Measurements from ENCODE around the gene SETD3. TPM values are rescaled to one million over a fixed set of nuclear protein-coding genes. Genes with fewer than 3 reads are reported as not detected.

The SETD3 gene
- total RNA-seq, 1 donor from 2014 or later: 67.4 TPM

DNA sequence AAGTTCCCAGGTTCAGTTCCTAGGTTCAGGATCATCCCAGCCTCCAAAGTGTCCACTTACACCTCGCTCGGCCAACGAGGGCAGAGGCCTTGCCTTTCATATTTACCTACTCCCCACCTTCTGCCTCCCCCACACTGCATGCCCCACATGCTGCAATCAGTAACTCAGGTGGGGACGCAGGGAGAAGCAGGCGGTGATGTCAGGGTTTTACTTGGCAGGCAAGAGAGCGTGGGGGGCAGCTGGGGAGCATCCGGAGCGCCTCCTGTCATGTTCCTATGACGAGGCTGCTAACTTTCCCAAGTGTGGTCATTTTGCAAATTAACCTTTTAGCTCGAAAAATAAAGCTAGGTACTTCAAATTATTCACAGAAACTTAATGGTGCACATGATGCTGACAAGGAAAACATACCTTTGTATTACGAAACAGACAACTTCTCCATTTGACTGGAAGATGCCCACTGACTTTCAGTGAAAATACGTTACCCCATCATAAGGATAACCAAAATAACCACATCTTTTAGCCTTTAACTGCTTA, 53.8 kb downstream of the SETD3 start:
- TF ChIP-seq CTCF (IDR thresholded peaks at IDR 0.05; ENCODE audit: unreplicated experiment): no peak
- Mint-ChIP-seq H3K4me3 (ENCODE audit: unreplicated experiment) (no peak overlapping the region), H3K36me3 (ENCODE audit: low read depth, unreplicated experiment) (peaks cover 20% of the 10 kb centered on the region), H3K9me3 (ENCODE audit: unreplicated experiment) (peaks cover 5% of the 10 kb centered on the region), H3K27ac (ENCODE audit: unreplicated experiment) (no peak overlapping the region), H3K27me3 (ENCODE audit: unreplicated experiment) (peaks cover 2% of the 10 kb centered on the region), H3K4me1 (ENCODE audit: unreplicated experiment) (peaks cover 44% of the 10 kb centered on the region)
- no peak for DNase-seq (ENCODE audit: low spot score)

DNA sequence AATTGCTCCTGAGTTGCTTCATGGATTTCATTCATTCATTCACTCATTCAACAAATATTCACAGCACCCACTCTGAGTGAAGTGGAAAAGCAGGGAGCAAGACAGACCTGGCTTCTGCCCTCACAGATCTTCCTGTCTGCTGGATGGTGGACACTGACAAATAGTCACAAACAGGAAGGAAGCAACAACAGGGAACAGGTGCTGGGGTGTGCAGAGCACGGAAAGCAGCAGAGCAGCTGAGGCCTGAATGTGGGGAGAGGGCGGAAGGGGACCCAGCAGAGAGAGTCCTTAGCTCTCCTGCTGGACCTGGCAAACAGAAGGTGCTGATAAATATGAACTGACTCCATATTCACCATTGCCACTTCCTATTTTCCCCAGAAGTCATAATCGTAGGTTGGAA, 54.4 kb downstream of the SETD3 start:
- H3K4me1 Mint-ChIP-seq (ENCODE audit: unreplicated experiment): peaks cover 44% of the 10 kb centered on the region
- no peak for DNase-seq (ENCODE audit: low spot score)
- H3K4me3 Mint-ChIP-seq (ENCODE audit: unreplicated experiment): no peak overlapping the region
- H3K9me3 Mint-ChIP-seq (ENCODE audit: unreplicated experiment): peaks cover 5% of the 10 kb centered on the region
- no peak for TF ChIP-seq CTCF (IDR thresholded peaks at IDR 0.05; ENCODE audit: unreplicated experiment)
- peak overlapping the region; percentile 40 for H3K27ac Mint-ChIP-seq (ENCODE audit: unreplicated experiment)
- H3K27me3 Mint-ChIP-seq (ENCODE audit: unreplicated experiment): peaks cover 2% of the 10 kb centered on the region
- H3K36me3 Mint-ChIP-seq (ENCODE audit: low read depth, unreplicated experiment): peaks cover 20% of the 10 kb centered on the region

GRCh38 chr14:99425272-99425681, 55.4 kb downstream of the SETD3 start:
- Mint-ChIP-seq H3K27me3 (ENCODE audit: unreplicated experiment) (peaks cover 2% of the 10 kb centered on the region), H3K4me3 (ENCODE audit: unreplicated experiment) (no peak overlapping the region), H3K27ac (ENCODE audit: unreplicated experiment) (no peak overlapping the region), H3K4me1 (ENCODE audit: unreplicated experiment) (peaks cover 42% of the 10 kb centered on the region), H3K9me3 (ENCODE audit: unreplicated experiment) (peaks cover 5% of the 10 kb centered on the region), H3K36me3 (ENCODE audit: low read depth, unreplicated experiment) (peaks cover 20% of the 10 kb centered on the region)
- DNase-seq (ENCODE audit: low spot score): no peak
- TF ChIP-seq CTCF (IDR thresholded peaks at IDR 0.05; ENCODE audit: unreplicated experiment): no peak

GRCh38 chr14:99424306-99424877, 56.3 kb downstream of the SETD3 start:
- peaks cover 20% of the 10 kb centered on the region for H3K36me3 Mint-ChIP-seq (ENCODE audit: low read depth, unreplicated experiment)
- TF ChIP-seq CTCF (IDR thresholded peaks at IDR 0.05; ENCODE audit: unreplicated experiment): no peak
- peaks cover 5% of the 10 kb centered on the region for H3K9me3 Mint-ChIP-seq (ENCODE audit: unreplicated experiment)
- H3K27me3 Mint-ChIP-seq (ENCODE audit: unreplicated experiment): peaks cover 2% of the 10 kb centered on the region
- H3K27ac Mint-ChIP-seq (ENCODE audit: unreplicated experiment): peak overlapping the region; percentile 67
- DNase-seq (ENCODE audit: low spot score): no peak
- H3K4me1 Mint-ChIP-seq (ENCODE audit: unreplicated experiment): peaks cover 41% of the 10 kb centered on the region
- peak overlapping the region; percentile 8 for H3K4me3 Mint-ChIP-seq (ENCODE audit: unreplicated experiment)

DNA sequence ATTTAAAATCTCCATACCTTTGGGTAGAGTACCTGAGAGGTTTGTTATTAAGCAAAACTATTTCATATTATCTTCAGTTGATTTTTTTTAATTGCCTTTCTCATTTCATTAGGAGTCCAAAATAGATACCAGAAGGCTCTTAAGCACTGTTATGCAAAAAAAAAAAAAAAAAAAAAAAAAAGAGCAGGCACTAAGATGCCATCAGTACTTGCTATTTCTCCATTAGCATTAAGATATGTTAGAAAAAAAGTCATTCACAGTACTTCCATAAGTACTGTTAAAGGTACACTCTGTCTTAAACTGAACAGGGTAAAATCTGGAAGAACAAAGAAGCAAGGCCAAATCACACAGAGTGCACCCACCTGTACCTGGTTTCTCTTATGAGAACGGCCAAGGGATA, 57.2 kb downstream of the SETD3 start:
- H3K27me3 Mint-ChIP-seq (ENCODE audit: unreplicated experiment): peaks cover 2% of the 10 kb centered on the region
- TF ChIP-seq CTCF (IDR thresholded peaks at IDR 0.05; ENCODE audit: unreplicated experiment): no peak
- H3K4me1 Mint-ChIP-seq (ENCODE audit: unreplicated experiment): peaks cover 41% of the 10 kb centered on the region

More for the DNA sequence above, 57.2 kb downstream of the SETD3 start:
- no peak for DNase-seq (ENCODE audit: low spot score)
- Mint-ChIP-seq H3K27ac (ENCODE audit: unreplicated experiment) (no peak overlapping the region), H3K4me3 (ENCODE audit: unreplicated experiment) (no peak overlapping the region), H3K36me3 (ENCODE audit: low read depth, unreplicated experiment) (peaks cover 10% of the 10 kb centered on the region), H3K9me3 (ENCODE audit: unreplicated experiment) (peaks cover 3% of the 10 kb centered on the region)
